Muscle layer of colon (tissue), 2 donors: Measurements from ENCODE around the gene LPIN2.

ENCODE experiments used
- H3K27ac ChIP-seq: one replicate; pipeline ENCODE4 v1.7.0; 2013; ENCODE audit warnings: low read depth, mild to moderate bottlenecking, low read length, moderate library complexity
- H3K27me3 ChIP-seq, 2 donors: one replicate each; pipeline ENCODE4 v1.7.0; 2013; ENCODE audit warnings: low read length in 2 of 2, mild to moderate bottlenecking in 2 of 2; ENCODE audit not compliant: insufficient read depth in 2 of 2, control insufficient read depth in 1 of 2
- H3K36me3 ChIP-seq: one replicate; pipeline ENCODE4 v1.7.0; 2013; ENCODE audit warnings: mild to moderate bottlenecking, low read length; ENCODE audit not compliant: insufficient read depth
- H3K4me1 ChIP-seq: one replicate; pipeline ENCODE4 v1.7.0; 2013; ENCODE audit warnings: mild to moderate bottlenecking, low read length; ENCODE audit not compliant: insufficient read depth
- H3K4me3 ChIP-seq, 2 donors: one replicate each; pipeline ENCODE4 v1.7.0; 2013; ENCODE audit warnings: low read length in 2 of 2, low read depth in 1 of 2, mild to moderate bottlenecking in 1 of 2, moderate library complexity in 1 of 2
- H3K9ac ChIP-seq: one replicate; pipeline ENCODE4 v1.7.0; 2013; ENCODE audit warnings: low read length
- H3K9me3 ChIP-seq: one replicate; pipeline ENCODE4 v1.7.0; 2013; ENCODE audit warnings: mild to moderate bottlenecking, low read length
- donor health status: abdominal sarcoma.
- donor health status: Adenocarcinoma of cecum.

The LPIN2 gene

DNA sequence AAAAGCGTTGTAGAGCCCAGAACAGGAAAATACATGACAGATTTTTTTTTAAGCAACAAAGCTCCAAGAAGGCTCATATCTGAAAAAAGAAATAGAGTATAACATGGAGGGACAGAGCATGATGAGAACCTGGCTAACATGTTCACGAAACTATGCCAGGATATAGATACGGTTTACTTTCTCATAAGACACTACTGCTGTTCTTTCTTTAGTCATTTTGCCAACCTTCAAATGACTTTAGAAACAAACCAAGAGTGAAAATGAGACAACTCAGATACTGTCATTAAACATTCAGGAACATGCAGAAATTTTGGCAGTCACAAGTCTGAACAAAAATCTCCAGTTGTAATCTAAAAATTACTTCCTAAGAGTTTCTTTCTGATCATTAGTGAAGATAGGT is 14.3 kb downstream of the LPIN2 start:
- Histone ChIP-seq H3K27me3 (no peaks in the 10 kb centered on the region), H3K27ac (no peak overlapping the region), H3K4me3 (no peak overlapping the region), H3K36me3 (no peaks in the 10 kb centered on the region), H3K4me1 (peaks cover 19% of the 10 kb centered on the region), H3K9me3 (no peaks in the 10 kb centered on the region), H3K9ac (no peak overlapping the region)

DNA sequence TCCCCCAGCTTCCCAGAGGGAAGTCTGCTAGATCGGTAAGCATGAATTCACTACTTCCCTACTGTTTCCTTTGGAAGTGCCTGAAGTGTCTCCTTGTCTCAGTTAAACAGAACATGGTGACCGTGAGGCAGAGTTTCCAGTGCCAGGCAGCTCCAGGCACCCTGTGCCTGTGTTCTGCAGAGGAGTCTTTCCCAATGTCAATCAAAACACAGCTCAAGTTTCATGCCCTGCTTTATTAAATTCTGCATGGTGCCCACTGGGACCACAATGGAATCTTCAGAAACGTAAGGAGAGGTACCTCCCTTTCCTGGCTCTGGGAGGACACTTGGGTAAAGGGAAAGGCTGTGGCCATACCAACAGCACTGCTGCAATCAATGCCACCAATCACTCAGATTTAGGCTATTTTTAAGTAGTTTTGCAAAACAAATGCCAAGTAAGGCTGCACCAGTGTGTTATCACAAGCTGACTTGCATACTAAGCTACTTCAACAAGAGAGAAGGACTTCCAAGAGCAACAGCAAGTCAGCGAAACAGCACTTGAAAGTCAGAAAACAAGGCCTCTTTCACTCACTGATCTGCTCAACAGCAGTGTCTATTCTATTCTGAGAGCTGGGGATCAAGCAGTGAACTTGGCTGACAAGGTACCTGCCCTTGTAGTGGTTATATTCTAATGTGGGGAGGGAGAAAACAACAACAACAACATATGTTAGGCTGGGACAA is 14.9 kb downstream of the LPIN2 start:
- H3K36me3 ChIP-seq = no peaks in the 10 kb centered on the region
- no peak overlapping the region for H3K4me3 ChIP-seq
- no peak overlapping the region for H3K9ac ChIP-seq
- H3K9me3 ChIP-seq = no peaks in the 10 kb centered on the region
- no peak overlapping the region for H3K27ac ChIP-seq
- H3K27me3 ChIP-seq = no peaks in the 10 kb centered on the region
- peaks cover 19% of the 10 kb centered on the region for H3K4me1 ChIP-seq

DNA sequence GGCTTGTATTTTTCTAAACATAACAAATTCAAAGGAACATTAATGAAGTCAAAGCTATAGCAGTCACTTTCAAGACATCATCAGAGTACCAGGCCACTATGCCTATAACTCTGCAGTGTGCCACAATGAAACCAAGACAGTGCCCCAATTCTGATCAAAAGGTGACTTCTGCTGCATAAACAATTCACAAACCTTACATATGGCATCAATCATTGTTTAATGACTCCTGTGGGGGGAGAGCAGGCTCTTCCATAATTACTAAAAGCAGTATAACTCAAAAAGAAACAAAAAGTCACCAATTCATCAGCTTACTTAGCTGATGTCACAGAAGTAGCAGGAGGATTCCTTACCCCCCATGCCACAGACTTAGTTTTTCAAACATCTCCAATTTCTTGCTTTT is 15.5 kb downstream of the LPIN2 start:
- H3K4me3 ChIP-seq = no peak overlapping the region
- no peaks in the 10 kb centered on the region for H3K27me3 ChIP-seq
- no peak overlapping the region for H3K9ac ChIP-seq
- H3K9me3 ChIP-seq = no peaks in the 10 kb centered on the region
- H3K36me3 ChIP-seq = no peaks in the 10 kb centered on the region
- peaks cover 19% of the 10 kb centered on the region for H3K4me1 ChIP-seq
- no peak overlapping the region for H3K27ac ChIP-seq

DNA sequence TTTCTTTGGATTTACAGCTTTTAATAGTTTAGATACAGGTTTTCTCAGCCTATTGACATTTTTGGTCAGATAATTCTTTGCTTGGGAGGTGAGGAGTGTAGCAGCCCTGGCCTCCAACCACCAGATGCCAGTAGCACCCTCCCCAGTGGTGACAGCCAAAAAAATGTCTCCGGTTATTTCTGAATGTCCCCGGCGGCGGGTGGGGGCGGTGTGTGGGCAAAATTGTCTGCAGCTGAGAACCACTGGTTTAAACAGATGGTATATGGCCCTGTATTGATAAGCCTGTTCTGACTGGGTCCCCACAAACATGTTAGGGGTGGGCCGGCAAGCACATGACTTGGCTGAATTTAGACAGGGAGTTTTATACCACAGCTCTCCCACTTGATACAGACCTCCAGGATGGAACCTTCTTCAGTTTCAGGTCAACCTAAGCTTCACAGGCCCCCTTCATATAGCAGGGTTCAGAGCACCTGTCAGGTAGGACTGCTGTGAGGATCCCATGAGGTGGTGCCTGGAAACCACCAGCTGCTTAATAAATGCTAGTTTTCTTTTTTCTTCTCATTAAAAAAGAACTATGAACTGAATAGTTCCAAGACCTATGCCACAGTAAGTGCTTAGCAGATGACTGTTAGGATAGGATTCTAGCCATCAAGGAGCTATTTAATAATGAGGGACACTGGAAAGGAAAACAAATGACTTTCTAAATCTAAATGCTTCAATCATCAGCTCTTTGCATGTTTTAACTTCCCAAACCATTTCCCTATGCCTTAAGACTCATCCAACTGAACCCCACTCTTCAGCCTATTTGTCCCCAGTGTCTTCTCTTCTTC is 18.1 kb downstream of the LPIN2 start:
- H3K9ac ChIP-seq = no peak overlapping the region
- H3K36me3 ChIP-seq = no peaks in the 10 kb centered on the region
- no peaks in the 10 kb centered on the region for H3K27me3 ChIP-seq
- H3K4me1 ChIP-seq = peaks cover 19% of the 10 kb centered on the region
- no peak overlapping the region for H3K27ac ChIP-seq
- no peaks in the 10 kb centered on the region for H3K9me3 ChIP-seq
- no peak overlapping the region for H3K4me3 ChIP-seq

DNA sequence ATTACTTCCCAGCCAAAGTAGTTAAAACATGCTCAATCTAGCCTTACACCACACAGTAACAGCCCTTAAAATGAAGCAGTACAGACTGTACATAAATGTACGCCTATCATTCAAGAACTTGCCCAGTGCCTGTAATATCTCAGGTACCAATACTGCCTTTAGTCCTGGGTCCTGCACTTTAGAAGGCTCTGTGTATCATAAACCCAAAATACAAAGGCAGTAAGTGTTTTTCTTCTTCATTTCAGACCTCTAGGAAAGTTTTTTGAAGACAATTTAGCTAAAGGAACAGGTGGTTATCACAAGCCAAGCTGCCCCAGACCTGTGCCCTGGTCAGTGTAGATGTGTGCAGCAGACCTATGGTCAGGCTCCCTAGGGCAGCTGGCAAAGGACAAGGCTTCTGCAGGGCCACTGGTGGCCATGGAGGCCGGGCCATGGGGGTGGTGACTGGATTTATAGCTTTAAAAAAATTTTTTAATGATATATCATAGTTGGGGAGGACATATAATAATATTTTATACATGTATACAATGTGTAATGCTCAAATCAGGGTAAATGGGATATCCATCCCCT is 18.8 kb downstream of the LPIN2 start:
- Histone ChIP-seq H3K36me3 (no peaks in the 10 kb centered on the region), H3K27ac (no peak overlapping the region), H3K4me3 (no peak overlapping the region), H3K27me3 (no peaks in the 10 kb centered on the region), H3K9ac (no peak overlapping the region), H3K4me1 (peaks cover 19% of the 10 kb centered on the region), H3K9me3 (no peaks in the 10 kb centered on the region)

DNA sequence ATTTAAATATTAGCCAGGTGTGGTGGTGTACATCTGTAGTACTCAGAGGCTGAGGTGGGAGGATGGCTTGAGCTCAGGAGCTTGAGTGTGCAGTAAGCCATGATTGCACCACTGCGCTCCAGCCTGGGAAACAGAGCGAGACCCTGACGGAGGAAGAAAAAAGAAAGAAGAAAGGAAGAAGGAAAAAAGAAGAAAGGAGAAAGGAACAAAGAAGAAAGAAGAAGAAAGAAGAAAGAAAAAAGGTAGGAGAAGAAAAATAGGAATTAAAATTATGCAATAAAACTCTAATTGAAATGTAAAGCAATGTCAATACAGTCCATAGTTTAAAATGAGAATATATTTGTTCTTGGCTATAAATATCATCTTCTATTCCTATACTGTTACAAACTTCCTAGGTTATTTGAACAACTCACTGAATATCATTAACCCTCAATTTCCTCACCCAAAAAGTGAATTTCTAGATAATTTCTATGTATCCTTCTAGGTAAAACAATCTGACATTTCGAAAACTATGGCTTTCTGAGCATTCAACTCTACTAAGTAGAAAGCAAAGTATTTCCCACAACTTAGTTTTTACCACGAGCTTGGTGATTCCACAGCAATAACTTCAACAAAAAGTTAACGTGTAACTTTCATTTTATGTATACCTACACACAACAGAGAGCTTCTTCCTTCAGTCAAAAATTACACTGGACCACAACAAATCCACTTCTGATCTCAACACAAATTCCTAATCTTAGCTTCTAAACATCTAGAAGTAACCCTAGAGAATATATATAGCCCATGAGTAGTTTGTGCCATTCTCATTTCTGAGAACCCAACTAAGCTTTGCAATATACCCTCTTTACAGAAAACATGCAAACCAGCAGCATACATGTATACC is 19.7 kb downstream of the LPIN2 start:
- H3K27ac ChIP-seq = no peak overlapping the region
- H3K4me3 ChIP-seq = no peak overlapping the region
- no peaks in the 10 kb centered on the region for H3K36me3 ChIP-seq
- no peaks in the 10 kb centered on the region for H3K9me3 ChIP-seq
- no peaks in the 10 kb centered on the region for H3K27me3 ChIP-seq
- H3K4me1 ChIP-seq = peaks cover 10% of the 10 kb centered on the region
- no peak overlapping the region for H3K9ac ChIP-seq

DNA sequence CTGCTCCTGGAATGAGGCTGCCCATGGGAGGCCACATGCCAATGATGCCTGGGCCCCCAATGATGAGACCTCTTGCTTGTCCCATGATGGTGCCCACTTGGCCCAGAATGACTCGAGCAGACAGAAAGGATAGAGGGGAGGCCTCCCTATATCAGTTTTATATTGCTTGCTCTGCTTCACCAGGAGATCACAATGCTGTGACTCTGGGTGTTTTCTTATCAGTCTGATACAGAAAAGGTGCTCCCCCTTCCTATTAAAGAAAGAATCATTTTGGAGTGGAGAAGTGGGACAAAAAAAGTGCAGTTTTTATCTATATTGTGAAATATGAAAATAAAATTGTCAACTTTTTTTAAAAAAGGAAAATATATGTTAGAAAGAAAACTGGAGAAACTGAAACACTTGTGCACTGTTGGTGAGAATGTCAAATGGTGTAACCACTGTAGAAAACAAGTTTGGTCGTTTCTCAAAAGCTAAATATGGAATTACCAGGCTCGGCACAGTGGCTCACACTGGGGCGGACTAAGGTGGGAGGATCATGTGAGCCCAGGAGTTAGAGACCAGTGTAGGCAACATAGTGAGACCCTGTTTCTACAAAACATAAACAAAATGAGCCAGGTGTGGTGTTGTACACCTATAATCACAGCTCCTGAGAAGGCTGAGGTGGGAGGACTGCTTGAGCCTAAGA is 21.8 kb downstream of the LPIN2 start:
- H3K27ac ChIP-seq = no peak overlapping the region
- H3K36me3 ChIP-seq = no peaks in the 10 kb centered on the region
- no peaks in the 10 kb centered on the region for H3K27me3 ChIP-seq
- H3K9ac ChIP-seq = no peak overlapping the region
- no peaks in the 10 kb centered on the region for H3K4me1 ChIP-seq
- no peaks in the 10 kb centered on the region for H3K9me3 ChIP-seq
- H3K4me3 ChIP-seq = no peak overlapping the region

DNA sequence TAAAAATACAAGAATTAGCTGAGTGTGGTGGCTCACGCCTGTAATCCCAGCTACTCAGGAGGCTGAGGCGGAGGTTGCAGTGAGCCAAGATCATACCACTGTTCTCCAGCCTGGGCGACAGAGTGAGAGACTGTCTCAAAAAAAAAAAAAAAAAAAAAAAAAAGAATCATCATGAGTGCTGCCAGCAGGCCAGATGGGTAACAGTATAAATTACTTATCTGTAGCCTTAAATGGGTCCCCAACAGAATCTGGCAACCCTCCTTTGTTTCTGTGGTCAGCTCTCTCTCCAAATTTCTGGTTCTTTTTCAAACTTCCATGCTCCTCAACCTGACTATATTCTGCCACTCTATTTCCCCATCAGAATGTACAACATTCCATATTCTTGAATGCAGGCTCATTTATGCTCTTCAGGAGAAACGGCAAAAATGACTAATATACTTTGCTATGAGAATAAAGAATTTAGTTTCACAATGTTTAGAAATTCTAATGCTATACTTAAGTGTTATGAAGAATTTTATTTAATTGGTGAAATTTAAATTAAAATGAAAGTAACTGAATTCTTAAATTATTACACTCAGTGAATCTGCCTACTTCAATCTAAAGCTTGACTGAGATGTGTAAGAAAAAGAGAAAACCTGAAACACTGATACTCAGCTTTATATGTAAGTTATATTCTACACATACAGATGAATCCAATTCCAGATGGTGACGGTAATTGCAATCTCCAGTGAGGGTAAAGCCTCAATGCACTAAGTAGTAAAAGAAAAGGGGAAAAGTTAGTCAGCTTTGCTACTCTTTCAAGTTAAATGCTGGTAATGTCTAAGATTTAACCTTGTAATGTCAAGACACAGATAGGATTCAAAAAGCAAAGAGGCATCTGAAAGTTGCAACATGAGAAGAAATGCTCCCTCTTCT is 24.8 kb downstream of the LPIN2 start:
- Histone ChIP-seq H3K27ac (no peak overlapping the region), H3K27me3 (no peaks in the 10 kb centered on the region), H3K36me3 (no peaks in the 10 kb centered on the region), H3K4me1 (peaks cover 3% of the 10 kb centered on the region), H3K9ac (no peak overlapping the region), H3K9me3 (no peaks in the 10 kb centered on the region), H3K4me3 (no peak overlapping the region)

DNA sequence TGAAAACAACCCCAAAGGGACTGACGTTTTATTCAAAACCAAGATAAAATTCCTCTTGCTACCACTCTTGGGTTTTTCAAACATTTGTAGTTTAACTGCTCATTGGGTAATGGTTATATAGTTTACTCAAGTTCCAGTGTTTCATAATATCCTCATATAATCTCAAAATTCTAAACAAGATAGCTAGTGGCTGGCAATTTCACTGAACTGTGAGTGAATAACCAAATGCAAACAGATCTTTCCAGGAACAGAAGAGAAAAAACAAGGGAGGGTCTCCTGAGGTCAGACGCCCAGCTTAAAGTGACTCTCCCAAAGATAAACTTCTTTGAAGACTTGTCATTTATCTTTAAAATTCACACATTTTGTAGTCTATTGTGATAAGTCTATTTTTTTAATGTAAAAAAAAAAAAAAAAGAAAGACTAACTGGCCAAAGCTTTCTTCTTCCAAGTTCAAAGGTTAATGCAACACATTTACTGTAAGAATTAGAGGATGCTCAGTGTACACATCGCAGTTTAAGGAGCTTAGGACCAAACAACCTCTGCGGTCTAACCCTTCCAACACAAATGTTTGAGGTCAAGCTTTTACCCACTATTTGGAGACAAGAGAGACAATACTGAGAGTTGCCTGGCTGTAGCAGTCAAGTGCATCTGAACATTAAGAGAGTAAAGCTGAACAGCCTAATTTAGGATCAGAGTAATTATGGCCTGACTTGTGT is 26.6 kb downstream of the LPIN2 start:
- Histone ChIP-seq H3K27ac (no peak overlapping the region), H3K27me3 (no peaks in the 10 kb centered on the region), H3K4me3 (no peak overlapping the region), H3K9me3 (no peaks in the 10 kb centered on the region), H3K36me3 (no peaks in the 10 kb centered on the region), H3K9ac (no peak overlapping the region), H3K4me1 (peaks cover 21% of the 10 kb centered on the region)

DNA sequence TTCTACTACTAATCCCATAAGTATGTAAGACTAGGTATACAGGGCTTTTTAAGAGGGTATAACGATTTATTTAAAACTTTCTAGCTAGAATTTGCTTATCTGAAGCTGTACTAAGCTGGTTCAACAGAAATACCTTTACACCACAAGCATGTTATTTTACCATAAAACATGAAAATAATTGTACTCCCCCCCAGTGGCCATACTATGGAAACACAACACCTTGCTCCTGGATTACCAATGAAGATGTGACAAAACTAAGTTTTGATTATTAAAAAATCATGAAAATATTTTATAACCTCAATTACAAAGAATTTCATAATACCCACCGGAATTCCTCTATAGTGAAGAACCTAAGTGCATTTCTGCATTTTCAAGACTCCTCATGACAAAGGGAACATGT is 27.3 kb downstream of the LPIN2 start:
- H3K27ac ChIP-seq = no peak overlapping the region
- H3K27me3 ChIP-seq = no peaks in the 10 kb centered on the region
- no peak overlapping the region for H3K4me3 ChIP-seq
- H3K9me3 ChIP-seq = no peaks in the 10 kb centered on the region
- H3K9ac ChIP-seq = no peak overlapping the region
- peaks cover 27% of the 10 kb centered on the region for H3K4me1 ChIP-seq
- no peaks in the 10 kb centered on the region for H3K36me3 ChIP-seq
